Mucosa of descending colon (tissue), 3 donors: ENCODE measurements around the gene HDDC3. TPM values are rescaled to one million over a fixed set of nuclear protein-coding genes. Genes with fewer than 3 reads are reported as not detected.
A peak's percentile ranks its signal among the peaks of the same experiment; 100 is the strongest.
"Not testable (repeated sequence)": the region's sequence is repeated elsewhere in the genome, so short reads cannot be mapped to it uniquely, and the experiment has no call there.

Experiments used
- ATAC-seq: fragments of 200-7000 bp; cut with Tn5 transposase; one replicate; pipeline ENCODE4 v1.9.1; 2020; ENCODE audit warnings: mild to moderate bottlenecking, moderate library complexity
- DNase-seq, 3 donors: peaks; one replicate each; pipeline ENCODE4 v3.0.0-alpha.2; 2020
- H3K36me3 ChIP-seq: fragments of 200-600 bp; one replicate; pipeline ENCODE4 v1.8.0; 2021; ENCODE audit warnings: low read depth, mild to moderate bottlenecking
- H3K4me1 ChIP-seq: fragments of 200-600 bp; one replicate; pipeline ENCODE4 v1.8.0; 2021; ENCODE audit warnings: low read depth, mild to moderate bottlenecking
- H3K4me3 ChIP-seq: fragments of 200-600 bp; one replicate; pipeline ENCODE4 v1.8.0; 2021; ENCODE audit warnings: mild to moderate bottlenecking
- H3K9me3 ChIP-seq: fragments of 200-600 bp; one replicate; pipeline ENCODE4 v1.8.0; 2021; ENCODE audit warnings: mild to moderate bottlenecking
- CTCF ChIP-seq: fragments of 200-600 bp; IDR thresholded peaks from one replicate; pipeline ENCODE4 v1.8.0; 2022; ENCODE audit warnings: antibody characterized with exemption, mild to moderate bottlenecking
- intact Hi-C, 2 donors: fragments of 100-400 bp; cut with DNase I in 1 of 2; cut with micrococcal nuclease in 1 of 2; formaldehyde crosslinking; loops; one replicate each; pipeline versions ENCODE4 v1.11.0 to v1.11.1; 2022; cut with DNase I, micrococcal nuclease
- total RNA-seq, 3 donors: library from RNA; stranded (reverse); fragmentation: NEBNext Ultra II Directional in 2 of 3; extraction: Animal tissue kit (Norgen Biotek cat#: 25700) in 2 of 3; gene quantifications; one replicate each; pipeline versions ENCODE4 v1.2.1 to v1.2.4, GENCODE V29; 2021 to 2023
- donor health status: DM: no; HTN: no; CAD: no; lungs with moderate emphysema.
- donor health status: DM: no; HTN: no; CAD: no.
- donor health status: DM: no; HTN: yes; CAD: no.

Gene HDDC3
- total RNA-seq, 3 donors from 2014 or later = 10.7 to 23.4 (median 15.4) TPM

GRCh38 chr15:90924375-90924774, 8.0 kb downstream of the HDDC3 start:
- no peaks in the 10 kb centered on the region for H3K9me3 ChIP-seq
- peaks cover 6% of the 10 kb centered on the region for H3K36me3 ChIP-seq
- no peak for TF ChIP-seq CTCF
- no peak for DNase-seq
- H3K4me1 ChIP-seq = peaks cover 3% of the 10 kb centered on the region
- no peak overlapping the region for H3K4me3 ChIP-seq
- ATAC-seq = peak; percentile 9
- intact Hi-C loops = no loop called here

GRCh38 chr15:90922712-90923322, 9.5 kb downstream of the HDDC3 start:
- H3K4me3 ChIP-seq, H3K9me3 ChIP-seq, H3K4me1 ChIP-seq, H3K36me3 ChIP-seq, intact Hi-C loops: not testable (repeated sequence)
- ATAC-seq = peak; percentile 42
- DNase-seq = peak in 1 of 3 donors; percentile 16

- no peaks in the 10 kb centered on the region for H3K9me3 ChIP-seq
- H3K36me3 ChIP-seq = peaks cover 6% of the 10 kb centered on the region
Measured at GRCh38 chr15:90921887-90922286, 10.5 kb downstream of the HDDC3 start.

GRCh38 chr15:90918835-90919234, 13.5 kb downstream of the HDDC3 start:
- TF ChIP-seq CTCF = no peak
- Histone ChIP-seq H3K36me3 (peaks cover 6% of the 10 kb centered on the region), H3K9me3 (no peaks in the 10 kb centered on the region), H3K4me1 (no peaks in the 10 kb centered on the region), H3K4me3 (no peak overlapping the region)
- ATAC-seq (no peak), DNase-seq (peak in 1 of 3 donors; percentile 4)
- intact Hi-C loops = no loop called here

More at GRCh38 chr15:90921887-90922286, 10.5 kb downstream of the HDDC3 start:
- Histone ChIP-seq H3K4me1 (no peaks in the 10 kb centered on the region), H3K4me3 (no peak overlapping the region)
- DNase-seq = no peak
- TF ChIP-seq CTCF = no peak
- no peak for ATAC-seq
- intact Hi-C loops = no loop called here

GRCh38 chr15:90918034-90918788, 14.1 kb downstream of the HDDC3 start:
- Histone ChIP-seq H3K4me1 (no peaks in the 10 kb centered on the region), H3K4me3 (no peak overlapping the region), H3K36me3 (peaks cover 10% of the 10 kb centered on the region), H3K9me3 (no peaks in the 10 kb centered on the region)
- intact Hi-C loops = no loop called here
- DNase-seq = peak in 1 of 3 donors; percentile 36
- ATAC-seq = no peak
- no peak for TF ChIP-seq CTCF

GRCh38 chr15:90917569-90917968, 14.8 kb downstream of the HDDC3 start:
- no peaks in the 10 kb centered on the region for H3K4me1 ChIP-seq
- TF ChIP-seq CTCF = no peak
- DNase-seq = no peak
- no peak overlapping the region for H3K4me3 ChIP-seq
- H3K9me3 ChIP-seq = no peaks in the 10 kb centered on the region
- intact Hi-C loops = no loop called here
- no peak for ATAC-seq
- H3K36me3 ChIP-seq = peaks cover 16% of the 10 kb centered on the region
